HepG2 (cell line): ENCODE results near the gene MORN1. TPM values are rescaled to one million over a fixed set of nuclear protein-coding genes. Genes with fewer than 3 reads are reported as not detected.

Experiments
- HMG20B ChIP-seq: conservative IDR thresholded peaks from 2 replicates; pipeline ENCODE4 v1.6.1; 2016; ENCODE audit warnings: missing genetic modification reagents, missing compliant biosample characterization
- HOXD1 ChIP-seq: sonication (generic); formaldehyde crosslinking; IDR thresholded peaks from 2 replicates; pipeline ENCODE4 v1.5.0; 2020; ENCODE audit warnings: missing genetic modification reagents
- NCOA1 ChIP-seq: sonication (generic); formaldehyde crosslinking; IDR thresholded peaks from 2 replicates; pipeline ENCODE4 v1.9.0; 2021; ENCODE audit warnings: missing genetic modification reagents
- POGZ ChIP-seq: sonication (generic); formaldehyde crosslinking; IDR thresholded peaks from 2 replicates; pipeline ENCODE4 v1.4.0; 2020; ENCODE audit warnings: mild to moderate bottlenecking, missing genetic modification reagents
- SALL1 ChIP-seq: sonication (generic); formaldehyde crosslinking; IDR thresholded peaks from 2 replicates; pipeline ENCODE4 v1.8.0; 2022; ENCODE audit warnings: mild to moderate bottlenecking, missing genetic modification reagents
- TBX2 ChIP-seq: sonication (generic); formaldehyde crosslinking; IDR thresholded peaks from 2 replicates; pipeline ENCODE4 v1.5.0; 2020; ENCODE audit warnings: missing genetic modification reagents, mild to moderate bottlenecking, borderline replicate concordance
- ZNF121 ChIP-seq: sonication (generic); formaldehyde crosslinking; IDR thresholded peaks from 2 replicates; pipeline ENCODE4 v1.5.0; 2020; ENCODE audit warnings: mild to moderate bottlenecking, missing genetic modification reagents
- polyA plus RNA-seq, 8 experiments: library from polyadenylated mRNA; depleted of rRNA in 3 of 8; stranded (reverse) in 7 of 8; unstranded in 1 of 8; fragments of >200 nt; fragmentation: Illumina TruSeq in 4 of 8; extraction: Trizol in 4 of 8; gene quantifications; 2 replicates each; pipeline versions ENCODE4 v1.2.1 to v1.2.3, GENCODE V29; 2011 to 2016; ENCODE audit warnings: low read depth in 4 of 8, missing spikeins in 1 of 8, mixed read lengths in 1 of 8; ENCODE audit not compliant: insufficient read depth in 1 of 8
- total RNA-seq, 5 experiments: library from RNA; depleted of rRNA; stranded (reverse); fragments of >200 nt; fragmentation: Illumina TruSeq; extraction: Trizol; gene quantifications; 2 replicates each; pipeline ENCODE4 v1.2.3, GENCODE V29; 2016; ENCODE audit warnings: low read depth in 1 of 5
- TF ChIP-seq, protein P1 (sequence below): sonication (generic); formaldehyde crosslinking; IDR thresholded peaks from 2 replicates; pipeline ENCODE4 v1.8.1; 2023; ENCODE audit warnings: mild to moderate bottlenecking, missing genetic modification reagents
- TF ChIP-seq, protein P2 (sequence below): sonication (generic); formaldehyde crosslinking; IDR thresholded peaks from 2 replicates; pipeline ENCODE4 v1.5.0; 2020; ENCODE audit warnings: missing genetic modification reagents
- TF ChIP-seq, protein P3 (sequence below), 2 experiments: fragments of 450-650 bp in 1 of 2; sonication (generic) in 1 of 2; formaldehyde crosslinking in 1 of 2; IDR thresholded peaks; 2 replicates each; pipeline versions ENCODE4 v1.6.1 to v1.8.0; 2016 to 2022; ENCODE audit warnings: antibody characterized with exemption in 1 of 2, mild to moderate bottlenecking in 1 of 2, missing genetic modification reagents in 1 of 2
- TF ChIP-seq, protein P4 (sequence below): sonication (generic); formaldehyde crosslinking; IDR thresholded peaks from 2 replicates; pipeline ENCODE4 v1.8.0; 2022; ENCODE audit warnings: mild to moderate bottlenecking, missing genetic modification reagents, borderline replicate concordance

The MORN1 gene
- total and polyA plus RNA-seq, 2 of the 13 experiments (the other 11 are each of a cell fraction or from before 2014, with no cell fraction given), result 3.1 to 6.5 TPM

DNA sequence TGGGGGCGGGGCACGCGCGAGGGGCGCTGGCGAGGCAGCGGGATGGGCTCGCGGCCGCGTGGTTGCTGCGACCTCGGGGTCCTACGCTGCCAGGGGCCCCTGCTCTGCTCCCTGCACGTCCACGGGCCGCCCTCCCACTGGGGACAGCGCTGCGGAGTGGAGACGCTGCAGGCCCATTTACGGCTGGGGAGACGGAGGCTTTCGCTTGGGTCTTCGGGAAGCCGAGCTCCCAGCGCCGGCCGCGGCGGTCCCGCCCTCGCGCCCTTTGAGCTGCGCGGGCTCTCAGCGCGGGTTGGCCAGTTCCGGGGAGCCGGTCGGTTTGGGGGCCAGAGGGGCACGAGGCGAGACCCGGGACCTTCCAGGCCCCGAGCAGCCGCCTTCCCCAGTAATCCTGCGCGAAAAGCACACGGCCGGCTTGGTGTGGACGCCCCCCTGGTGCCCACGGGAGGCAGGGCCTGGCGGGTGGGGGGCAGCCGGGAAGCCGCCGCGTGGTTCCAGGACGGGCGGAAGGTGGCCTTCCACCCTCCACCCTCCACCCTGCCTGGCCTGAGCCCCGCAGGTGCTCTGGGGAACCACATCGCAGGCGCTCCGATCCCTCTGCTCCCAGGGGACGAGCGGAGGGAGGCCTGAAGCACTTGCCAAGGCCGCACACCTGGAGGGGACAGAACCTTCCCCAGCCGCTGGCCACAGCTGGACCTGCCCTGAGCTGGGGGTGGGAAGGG, 21.6 kb upstream of the MORN1 start (continued):
- TF ChIP-seq, protein P1, sequence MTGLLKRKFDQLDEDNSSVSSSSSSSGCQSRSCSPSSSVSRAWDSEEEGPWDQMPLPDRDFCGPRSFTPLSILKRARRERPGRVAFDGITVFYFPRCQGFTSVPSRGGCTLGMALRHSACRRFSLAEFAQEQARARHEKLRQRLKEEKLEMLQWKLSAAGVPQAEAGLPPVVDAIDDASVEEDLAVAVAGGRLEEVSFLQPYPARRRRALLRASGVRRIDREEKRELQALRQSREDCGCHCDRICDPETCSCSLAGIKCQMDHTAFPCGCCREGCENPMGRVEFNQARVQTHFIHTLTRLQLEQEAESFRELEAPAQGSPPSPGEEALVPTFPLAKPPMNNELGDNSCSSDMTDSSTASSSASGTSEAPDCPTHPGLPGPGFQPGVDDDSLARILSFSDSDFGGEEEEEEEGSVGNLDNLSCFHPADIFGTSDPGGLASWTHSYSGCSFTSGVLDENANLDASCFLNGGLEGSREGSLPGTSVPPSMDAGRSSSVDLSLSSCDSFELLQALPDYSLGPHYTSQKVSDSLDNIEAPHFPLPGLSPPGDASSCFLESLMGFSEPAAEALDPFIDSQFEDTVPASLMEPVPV, result no peak; the same call in 1 of the 2 replicates
- TF ChIP-seq POGZ (CRISPR knock-in tag), result no peak
- peak; percentile 60; the same call in 1 of the 2 replicates for TF ChIP-seq NCOA1
- TF ChIP-seq, protein P2, sequence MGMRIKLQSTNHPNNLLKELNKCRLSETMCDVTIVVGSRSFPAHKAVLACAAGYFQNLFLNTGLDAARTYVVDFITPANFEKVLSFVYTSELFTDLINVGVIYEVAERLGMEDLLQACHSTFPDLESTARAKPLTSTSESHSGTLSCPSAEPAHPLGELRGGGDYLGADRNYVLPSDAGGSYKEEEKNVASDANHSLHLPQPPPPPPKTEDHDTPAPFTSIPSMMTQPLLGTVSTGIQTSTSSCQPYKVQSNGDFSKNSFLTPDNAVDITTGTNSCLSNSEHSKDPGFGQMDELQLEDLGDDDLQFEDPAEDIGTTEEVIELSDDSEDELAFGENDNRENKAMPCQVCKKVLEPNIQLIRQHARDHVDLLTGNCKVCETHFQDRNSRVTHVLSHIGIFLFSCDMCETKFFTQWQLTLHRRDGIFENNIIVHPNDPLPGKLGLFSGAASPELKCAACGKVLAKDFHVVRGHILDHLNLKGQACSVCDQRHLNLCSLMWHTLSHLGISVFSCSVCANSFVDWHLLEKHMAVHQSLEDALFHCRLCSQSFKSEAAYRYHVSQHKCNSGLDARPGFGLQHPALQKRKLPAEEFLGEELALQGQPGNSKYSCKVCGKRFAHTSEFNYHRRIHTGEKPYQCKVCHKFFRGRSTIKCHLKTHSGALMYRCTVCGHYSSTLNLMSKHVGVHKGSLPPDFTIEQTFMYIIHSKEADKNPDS (CRISPR knock-in tag), result 0 out of 2 replicates have a peak, but pooled peaks have one; percentile 58
- TF ChIP-seq, protein P3, sequence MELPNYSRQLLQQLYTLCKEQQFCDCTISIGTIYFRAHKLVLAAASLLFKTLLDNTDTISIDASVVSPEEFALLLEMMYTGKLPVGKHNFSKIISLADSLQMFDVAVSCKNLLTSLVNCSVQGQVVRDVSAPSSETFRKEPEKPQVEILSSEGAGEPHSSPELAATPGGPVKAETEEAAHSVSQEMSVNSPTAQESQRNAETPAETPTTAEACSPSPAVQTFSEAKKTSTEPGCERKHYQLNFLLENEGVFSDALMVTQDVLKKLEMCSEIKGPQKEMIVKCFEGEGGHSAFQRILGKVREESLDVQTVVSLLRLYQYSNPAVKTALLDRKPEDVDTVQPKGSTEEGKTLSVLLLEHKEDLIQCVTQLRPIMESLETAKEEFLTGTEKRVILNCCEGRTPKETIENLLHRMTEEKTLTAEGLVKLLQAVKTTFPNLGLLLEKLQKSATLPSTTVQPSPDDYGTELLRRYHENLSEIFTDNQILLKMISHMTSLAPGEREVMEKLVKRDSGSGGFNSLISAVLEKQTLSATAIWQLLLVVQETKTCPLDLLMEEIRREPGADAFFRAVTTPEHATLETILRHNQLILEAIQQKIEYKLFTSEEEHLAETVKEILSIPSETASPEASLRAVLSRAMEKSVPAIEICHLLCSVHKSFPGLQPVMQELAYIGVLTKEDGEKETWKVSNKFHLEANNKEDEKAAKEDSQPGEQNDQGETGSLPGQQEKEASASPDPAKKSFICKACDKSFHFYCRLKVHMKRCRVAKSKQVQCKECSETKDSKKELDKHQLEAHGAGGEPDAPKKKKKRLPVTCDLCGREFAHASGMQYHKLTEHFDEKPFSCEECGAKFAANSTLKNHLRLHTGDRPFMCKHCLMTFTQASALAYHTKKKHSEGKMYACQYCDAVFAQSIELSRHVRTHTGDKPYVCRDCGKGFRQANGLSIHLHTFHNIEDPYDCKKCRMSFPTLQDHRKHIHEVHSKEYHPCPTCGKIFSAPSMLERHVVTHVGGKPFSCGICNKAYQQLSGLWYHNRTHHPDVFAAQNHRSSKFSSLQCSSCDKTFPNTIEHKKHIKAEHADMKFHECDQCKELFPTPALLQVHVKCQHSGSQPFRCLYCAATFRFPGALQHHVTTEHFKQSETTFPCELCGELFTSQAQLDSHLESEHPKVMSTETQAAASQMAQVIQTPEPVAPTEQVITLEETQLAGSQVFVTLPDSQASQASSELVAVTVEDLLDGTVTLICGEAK (IDR thresholded peaks at IDR 0.05), result no peak
- TF ChIP-seq, protein P3 (CRISPR knock-in tag; IDR thresholded peaks at IDR 0.05), result no peak
- no peak; the same call in 1 of the 2 replicates for TF ChIP-seq ZNF121 (CRISPR knock-in tag)
- peak; percentile 71; the same call in 1 of the 2 replicates for TF ChIP-seq HOXD1 (CRISPR knock-in tag)
- TF ChIP-seq, protein P4, sequence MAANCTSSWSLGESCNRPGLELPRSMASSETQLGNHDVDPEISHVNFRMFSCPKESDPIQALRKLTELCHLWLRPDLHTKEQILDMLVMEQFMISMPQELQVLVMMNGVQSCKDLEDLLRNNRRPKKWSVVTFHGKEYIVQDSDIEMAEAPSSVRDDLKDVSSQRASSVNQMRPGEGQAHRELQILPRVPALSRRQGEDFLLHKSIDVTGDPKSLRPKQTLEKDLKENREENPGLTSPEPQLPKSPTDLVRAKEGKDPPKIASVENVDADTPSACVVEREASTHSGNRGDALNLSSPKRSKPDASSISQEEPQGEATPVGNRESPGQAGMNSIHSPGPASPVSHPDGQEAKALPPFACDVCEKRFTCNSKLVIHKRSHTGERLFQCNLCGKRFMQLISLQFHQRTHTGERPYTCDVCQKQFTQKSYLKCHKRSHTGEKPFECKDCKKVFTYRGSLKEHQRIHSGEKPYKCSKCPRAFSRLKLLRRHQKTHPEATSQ (CRISPR knock-in tag), result no peak
- TF ChIP-seq HMG20B (CRISPR knock-in tag), result no peak
- TF ChIP-seq SALL1 (CRISPR knock-in tag), result peak; percentile 88
- peak; percentile 73 for TF ChIP-seq TBX2
